HepG2 (cell line): ENCODE measurements around the gene ANO3. TPM values are rescaled to one million over a fixed set of nuclear protein-coding genes. Genes with fewer than 3 reads are reported as not detected.

Experiments
- ATAC-seq: fragments of 200-7000 bp; cut with Tn5 transposase; 3 replicates; pipeline ENCODE4 v1.9.1; 2020; ENCODE audit warnings: mild to moderate bottlenecking, moderate library complexity
- BruUV-seq: library from RNA; stranded (reverse); fragments of 400-500 nt; replicated peaks from 2 replicates; lab custom pipeline; 2021; lab: Mats Ljungman, UMichigan
- CTCF ChIA-PET: fragments of 300-600 bp; formaldehyde crosslinking; extraction: SDS; loops from one replicate; lab custom pipeline; 2021; ENCODE audit warnings: low total read pairs, inconsistent platforms, low intra/inter-chr PET ratio; lab: Yijun Ruan, JAX
- POLR2A ChIA-PET: fragments of 350-600 bp; sonication (Branson Sonifier 250); formaldehyde crosslinking; loops from one replicate; lab custom pipeline; 2020; ENCODE audit warnings: antibody characterized with exemption, inconsistent platforms; lab: Yijun Ruan, JAX
- DNase-seq: peaks from one replicate; pipeline ENCODE4 v3.0.0-alpha.2; 2015; ENCODE audit warnings: low spot score
- FAIRE-seq: peaks from 3 replicates; lab custom pipeline; 2011; peaks lifted over from hg19 to GRCh38; lab: Jason Lieb, UNC
- H2AFZ ChIP-seq: one replicate; pipeline ENCODE4 v1.6.1; 2011; ENCODE audit warnings: low read length, inconsistent platforms
- H3K27ac ChIP-seq: fragments of 300-600 bp; 3 replicates; pipeline ENCODE4 v1.8.0; 2011; ENCODE audit warnings: mixed run types, mild to moderate bottlenecking, mixed read lengths, low read length, inconsistent platforms; ENCODE audit not compliant: insufficient read depth; ENCODE audit errors: extremely low read length
- H3K27me3 ChIP-seq, 2 experiments: fragments of 200-600 bp in 1 of 2; 2 replicates in 1 of 2; 3 replicates in 1 of 2; pipeline versions ENCODE4 v1.6.0 to v1.8.0; 2011; ENCODE audit warnings: low read length in 2 of 2, mild to moderate bottlenecking in 2 of 2, moderate library complexity in 2 of 2, inconsistent platforms in 1 of 2; ENCODE audit not compliant: insufficient read depth in 2 of 2, control insufficient read depth in 1 of 2
- H3K36me3 ChIP-seq, 2 experiments: fragments of 200-600 bp in 1 of 2; replicated peaks in 1 of 2; 2 replicates in 1 of 2; 3 replicates in 1 of 2; pipeline versions ENCODE4 v1.5.1 to v1.8.0; 2011; ENCODE audit warnings: low read length in 2 of 2, inconsistent platforms in 1 of 2; ENCODE audit not compliant: insufficient read depth in 2 of 2, control insufficient read depth in 1 of 2
- H3K4me1 ChIP-seq: 2 replicates; pipeline ENCODE4 v1.5.1; 2012; ENCODE audit warnings: low read length, inconsistent platforms; ENCODE audit not compliant: insufficient read depth
- H3K4me2 ChIP-seq: 2 replicates; pipeline ENCODE4 v1.6.0; 2011; ENCODE audit warnings: low read depth, low read length, inconsistent platforms
- H3K4me3 ChIP-seq, 3 experiments: fragments of 200-600 bp in 1 of 3; sonication (generic), shearing (Covaris generic) in 1 of 3; replicated peaks in 1 of 3; 2 replicates each; pipeline ENCODE4 v1.5.1; 2011 to 2016; ENCODE audit warnings: low read length in 3 of 3, inconsistent platforms in 2 of 3, low read depth in 2 of 3, mild to moderate bottlenecking in 2 of 3, control low read depth in 1 of 3, mixed read lengths in 1 of 3; ENCODE audit not compliant: insufficient read depth in 1 of 3
- H3K79me2 ChIP-seq: one replicate; pipeline ENCODE4 v1.6.1; 2011; ENCODE audit warnings: low read length, inconsistent platforms; ENCODE audit not compliant: insufficient read depth
- H3K9ac ChIP-seq: 2 replicates; pipeline ENCODE4 v1.6.0; 2011; ENCODE audit warnings: mild to moderate bottlenecking, low read depth, low read length, inconsistent platforms; ENCODE audit not compliant: insufficient read depth
- H3K9me3 ChIP-seq: 2 replicates; pipeline ENCODE4 v1.5.1; 2012; ENCODE audit warnings: mild to moderate bottlenecking, low read length
- H4K20me1 ChIP-seq: 2 replicates; pipeline ENCODE4 v1.6.0; 2011; ENCODE audit warnings: inconsistent platforms, mild to moderate bottlenecking, low read length, moderate library complexity; ENCODE audit not compliant: insufficient read depth
- ATF1 ChIP-seq: IDR thresholded peaks from 2 replicates; pipeline ENCODE4 v1.6.1; 2016; ENCODE audit warnings: mild to moderate bottlenecking, control low read depth
- ERF ChIP-seq: IDR thresholded peaks from 2 replicates; pipeline ENCODE4 v1.6.1; 2018; ENCODE audit warnings: missing biosample characterization, missing genetic modification reagents
- FOXK2 ChIP-seq: fragments of 450-650 bp; IDR thresholded peaks from 2 replicates; pipeline ENCODE4 v1.6.1; 2016
- GABPB1 ChIP-seq: IDR thresholded peaks from 2 replicates; pipeline ENCODE4 v1.6.1; 2016; ENCODE audit warnings: mild to moderate bottlenecking, missing genetic modification reagents, moderate library complexity, missing compliant biosample characterization
- KDM5A ChIP-seq: fragments of 200-600 bp; sonication (generic); IDR thresholded peaks from 2 replicates; pipeline ENCODE4 v1.7.0; 2018; ENCODE audit warnings: antibody characterized with exemption, mild to moderate bottlenecking, low read length, borderline replicate concordance
- MIER2 ChIP-seq: IDR thresholded peaks from 2 replicates; pipeline ENCODE4 v1.6.1; 2016; ENCODE audit warnings: missing biosample characterization, missing genetic modification reagents
- NFIC ChIP-seq: IDR thresholded peaks from 2 replicates; pipeline ENCODE4 v1.6.1; 2012; ENCODE audit warnings: mild to moderate bottlenecking, low read length, inconsistent platforms
- NFKBIZ ChIP-seq: IDR thresholded peaks from 2 replicates; pipeline ENCODE4 v1.6.1; 2018; ENCODE audit warnings: missing genetic modification reagents, missing compliant biosample characterization
- POLR2G ChIP-seq: fragments of 200-400 bp; formaldehyde crosslinking; IDR thresholded peaks from 2 replicates; pipeline ENCODE4 v1.6.1; 2018; ENCODE audit warnings: mild to moderate bottlenecking, low read depth, low read length, moderate library complexity
- SAFB2 ChIP-seq: sonication (generic); formaldehyde crosslinking; IDR thresholded peaks from 2 replicates; pipeline ENCODE4 v1.5.1; 2020; ENCODE audit warnings: missing genetic modification reagents, low read depth, mild to moderate bottlenecking, borderline replicate concordance
- SOX13 ChIP-seq, 3 experiments: fragments of 450-650 bp in 1 of 3; sonication (generic) in 1 of 3; formaldehyde crosslinking in 1 of 3; IDR thresholded peaks in 2 of 3; conservative IDR thresholded peaks in 1 of 3; 2 replicates each; pipeline versions ENCODE4 v1.5.0 to v1.6.1; 2016 to 2020; ENCODE audit warnings: antibody characterized with exemption in 1 of 3, mild to moderate bottlenecking in 1 of 3, missing compliant biosample characterization in 1 of 3, missing genetic modification reagents in 1 of 3, moderate library complexity in 1 of 3
- ZNF12 ChIP-seq: sonication (generic); formaldehyde crosslinking; IDR thresholded peaks from 2 replicates; pipeline ENCODE4 v1.5.0; 2020; ENCODE audit warnings: missing genetic modification reagents
- ZNF296 ChIP-seq: sonication (generic); formaldehyde crosslinking; conservative IDR thresholded peaks from 2 replicates; pipeline ENCODE4 v1.5.0; 2020; ENCODE audit warnings: mild to moderate bottlenecking, missing genetic modification reagents
- ZNF3 ChIP-seq: IDR thresholded peaks from 2 replicates; pipeline ENCODE4 v1.7.0; 2017; ENCODE audit warnings: inconsistent platforms
- ZNF343 ChIP-seq: sonication (generic); formaldehyde crosslinking; IDR thresholded peaks from 2 replicates; pipeline ENCODE4 v1.4.0; 2020; ENCODE audit warnings: mild to moderate bottlenecking, missing genetic modification reagents
- ZNF768 ChIP-seq: sonication (generic); formaldehyde crosslinking; IDR thresholded peaks from 2 replicates; pipeline ENCODE4 v1.4.0; 2020; ENCODE audit warnings: missing genetic modification reagents
- ZNF891 ChIP-seq: sonication (generic); formaldehyde crosslinking; IDR thresholded peaks from 2 replicates; pipeline ENCODE4 v1.5.0; 2020; ENCODE audit warnings: mild to moderate bottlenecking, missing genetic modification reagents
- WGBS: methylation state at CpG from one replicate; pipeline ENCODE4 v1.1.6; 2017; ENCODE audit warnings: low lambda C conversion rate; 5-methylcytosine and 5-hydroxymethylcytosine counted together
- in situ Hi-C: cut with HindIII; loops from 2 replicates; pipeline ENCODE4 v1.10.0; 2017; ENCODE audit warnings: low pct_unique_long_range_greater_than_20kb; ENCODE audit not compliant: extremely low pct_ligation_motif_present
- intact Hi-C: fragments of 100-400 bp; cut with micrococcal nuclease; formaldehyde crosslinking; loops from one replicate; pipeline ENCODE4 v1.10.0; 2022; ENCODE audit not compliant: unreplicated experiment
- polyA plus RNA-seq, 8 experiments: library from polyadenylated mRNA; depleted of rRNA in 3 of 8; stranded (reverse) in 7 of 8; unstranded in 1 of 8; fragments of >200 nt; fragmentation: Illumina TruSeq in 4 of 8; extraction: Trizol in 4 of 8; gene quantifications; 2 replicates each; pipeline versions ENCODE4 v1.2.1 to v1.2.3, GENCODE V29; 2011 to 2016; ENCODE audit warnings: low read depth in 4 of 8, missing spikeins in 1 of 8, mixed read lengths in 1 of 8; ENCODE audit not compliant: insufficient read depth in 1 of 8
- total RNA-seq, 5 experiments: library from RNA; depleted of rRNA; stranded (reverse); fragments of >200 nt; fragmentation: Illumina TruSeq; extraction: Trizol; gene quantifications; 2 replicates each; pipeline ENCODE4 v1.2.3, GENCODE V29; 2016; ENCODE audit warnings: low read depth in 1 of 5
- TF ChIP-seq, protein P1 (sequence below): sonication (generic); formaldehyde crosslinking; IDR thresholded peaks from 2 replicates; pipeline ENCODE4 v1.5.0; 2020; ENCODE audit warnings: missing genetic modification reagents
- TF ChIP-seq, protein P2 (sequence below): sonication (generic); formaldehyde crosslinking; IDR thresholded peaks from 2 replicates; pipeline ENCODE4 v1.5.1; 2020; ENCODE audit warnings: mild to moderate bottlenecking, moderate library complexity, missing genetic modification reagents
- TF ChIP-seq, protein P3 (sequence below): sonication (generic); formaldehyde crosslinking; IDR thresholded peaks from 2 replicates; pipeline ENCODE4 v1.9.0; 2021; ENCODE audit warnings: missing genetic modification reagents, borderline replicate concordance

ANO3 gene
- total and polyA plus RNA-seq, 2 of the 13 experiments (the other 11 are each of a cell fraction or from before 2014, with no cell fraction given), result 0.17 to 0.44 TPM

DNA sequence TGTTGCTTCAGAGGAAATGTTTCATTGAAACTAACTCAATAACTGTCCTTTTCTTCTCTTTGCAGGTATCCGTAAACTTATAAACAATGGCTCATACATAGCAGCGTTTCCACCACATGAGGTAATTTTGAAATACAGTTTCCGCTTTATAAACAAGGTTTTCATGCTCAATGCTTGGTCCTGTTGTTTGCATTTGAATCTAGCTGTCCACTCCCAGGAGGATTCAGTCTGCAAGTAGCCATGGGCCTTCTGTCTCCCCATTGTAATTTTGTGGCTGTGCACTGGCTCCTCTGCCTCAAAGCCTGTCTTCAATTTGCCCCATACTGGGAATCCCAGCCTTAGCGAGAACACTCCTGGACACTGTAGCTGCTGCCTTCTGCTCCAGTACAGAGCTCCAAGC is 205.4 kb downstream of the ANO3 start:
- intact Hi-C loops, result no loop called here
- no peaks in the 10 kb centered on the region for H4K20me1 ChIP-seq
- FAIRE-seq (no peak), ATAC-seq (no peak), DNase-seq (no peak)
- CTCF ChIA-PET, result no interaction called here
- no peaks in the 10 kb centered on the region for H3K4me1 ChIP-seq
- H3K9me3 ChIP-seq, result no peaks in the 10 kb centered on the region
- no peaks in the 10 kb centered on the region for H3K36me3 ChIP-seq
- TF ChIP-seq ZNF891, result no peak
- TF ChIP-seq, protein P1, sequence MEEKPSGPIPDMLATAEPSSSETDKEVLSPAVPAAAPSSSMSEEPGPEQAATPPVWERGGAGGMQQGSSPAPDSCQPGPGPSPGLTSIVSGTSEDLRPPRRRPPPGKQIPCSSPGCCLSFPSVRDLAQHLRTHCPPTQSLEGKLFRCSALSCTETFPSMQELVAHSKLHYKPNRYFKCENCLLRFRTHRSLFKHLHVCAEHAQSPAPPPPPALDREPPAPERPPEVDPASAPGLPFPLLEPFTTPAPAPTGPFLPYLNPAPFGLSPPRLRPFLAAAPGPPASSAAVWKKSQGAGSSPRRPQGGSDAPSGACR, result no peak
- no peak for TF ChIP-seq ERF (CRISPR knock-in tag)
- TF ChIP-seq ZNF343 (CRISPR knock-in tag), result no peak
- TF ChIP-seq, protein P2, sequence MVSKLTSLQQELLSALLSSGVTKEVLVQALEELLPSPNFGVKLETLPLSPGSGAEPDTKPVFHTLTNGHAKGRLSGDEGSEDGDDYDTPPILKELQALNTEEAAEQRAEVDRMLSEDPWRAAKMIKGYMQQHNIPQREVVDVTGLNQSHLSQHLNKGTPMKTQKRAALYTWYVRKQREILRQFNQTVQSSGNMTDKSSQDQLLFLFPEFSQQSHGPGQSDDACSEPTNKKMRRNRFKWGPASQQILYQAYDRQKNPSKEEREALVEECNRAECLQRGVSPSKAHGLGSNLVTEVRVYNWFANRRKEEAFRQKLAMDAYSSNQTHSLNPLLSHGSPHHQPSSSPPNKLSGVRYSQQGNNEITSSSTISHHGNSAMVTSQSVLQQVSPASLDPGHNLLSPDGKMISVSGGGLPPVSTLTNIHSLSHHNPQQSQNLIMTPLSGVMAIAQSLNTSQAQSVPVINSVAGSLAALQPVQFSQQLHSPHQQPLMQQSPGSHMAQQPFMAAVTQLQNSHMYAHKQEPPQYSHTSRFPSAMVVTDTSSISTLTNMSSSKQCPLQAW (CRISPR knock-in tag), result no peak
- no peak for TF ChIP-seq NFKBIZ
- no peak for TF ChIP-seq ATF1 (CRISPR knock-in tag)
- TF ChIP-seq SAFB2 (CRISPR knock-in tag), result no peak
- TF ChIP-seq POLR2G, result no peak
- no peak for TF ChIP-seq SOX13 (IDR thresholded peaks at IDR 0.05)
- no peak for TF ChIP-seq SOX13 (CRISPR knock-in tag; conservative IDR thresholded peaks at IDR 0.05 in 1 of 2, IDR thresholded peaks at IDR 0.05 in 1 of 2)
- TF ChIP-seq ZNF3 (CRISPR knock-in tag), result no peak
- TF ChIP-seq ZNF768 (CRISPR knock-in tag), result no peak
- TF ChIP-seq ZNF12 (CRISPR knock-in tag), result no peak
- no peak for TF ChIP-seq ZNF296 (CRISPR knock-in tag)
- no peak for TF ChIP-seq MIER2
- no peak for TF ChIP-seq FOXK2
- TF ChIP-seq, protein P3, sequence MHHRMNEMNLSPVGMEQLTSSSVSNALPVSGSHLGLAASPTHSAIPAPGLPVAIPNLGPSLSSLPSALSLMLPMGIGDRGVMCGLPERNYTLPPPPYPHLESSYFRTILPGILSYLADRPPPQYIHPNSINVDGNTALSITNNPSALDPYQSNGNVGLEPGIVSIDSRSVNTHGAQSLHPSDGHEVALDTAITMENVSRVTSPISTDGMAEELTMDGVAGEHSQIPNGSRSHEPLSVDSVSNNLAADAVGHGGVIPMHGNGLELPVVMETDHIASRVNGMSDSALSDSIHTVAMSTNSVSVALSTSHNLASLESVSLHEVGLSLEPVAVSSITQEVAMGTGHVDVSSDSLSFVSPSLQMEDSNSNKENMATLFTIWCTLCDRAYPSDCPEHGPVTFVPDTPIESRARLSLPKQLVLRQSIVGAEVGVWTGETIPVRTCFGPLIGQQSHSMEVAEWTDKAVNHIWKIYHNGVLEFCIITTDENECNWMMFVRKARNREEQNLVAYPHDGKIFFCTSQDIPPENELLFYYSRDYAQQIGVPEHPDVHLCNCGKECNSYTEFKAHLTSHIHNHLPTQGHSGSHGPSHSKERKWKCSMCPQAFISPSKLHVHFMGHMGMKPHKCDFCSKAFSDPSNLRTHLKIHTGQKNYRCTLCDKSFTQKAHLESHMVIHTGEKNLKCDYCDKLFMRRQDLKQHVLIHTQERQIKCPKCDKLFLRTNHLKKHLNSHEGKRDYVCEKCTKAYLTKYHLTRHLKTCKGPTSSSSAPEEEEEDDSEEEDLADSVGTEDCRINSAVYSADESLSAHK (CRISPR knock-in tag), result no peak
- TF ChIP-seq KDM5A, result no peak
- TF ChIP-seq NFIC, result no peak
- TF ChIP-seq GABPB1 (CRISPR knock-in tag), result no peak
- WGBS, result 24% methylated on average over 4 of the region's 4 CpGs
- no peak overlapping the region for H3K27ac ChIP-seq
- POLR2A ChIA-PET, result no interaction called here
- no peak overlapping the region for H3K4me3 ChIP-seq
- no peak overlapping the region for H3K4me2 ChIP-seq
- in situ Hi-C loops, result no loop called here
- no peaks in the 10 kb centered on the region; a peak in 1 of 5 replicates for H3K27me3 ChIP-seq
- H3K9ac ChIP-seq, result no peak overlapping the region
- H2AFZ ChIP-seq, result no peak overlapping the region
- no peaks in the 10 kb centered on the region for H3K79me2 ChIP-seq
- BruUV-seq, result no TSS peak
